ENCODE data around the gene NRXN2. TPM values are rescaled to one million over a fixed set of nuclear protein-coding genes. Genes with fewer than 3 reads are reported as not detected.
"Not testable (repeated sequence)": the region's sequence is repeated elsewhere in the genome, so short reads cannot be mapped to it uniquely, and the experiment has no call there.

The NRXN2 gene
- total RNA-seq, 1 experiment from 2014 or later, result 0.15 TPM

DNA sequence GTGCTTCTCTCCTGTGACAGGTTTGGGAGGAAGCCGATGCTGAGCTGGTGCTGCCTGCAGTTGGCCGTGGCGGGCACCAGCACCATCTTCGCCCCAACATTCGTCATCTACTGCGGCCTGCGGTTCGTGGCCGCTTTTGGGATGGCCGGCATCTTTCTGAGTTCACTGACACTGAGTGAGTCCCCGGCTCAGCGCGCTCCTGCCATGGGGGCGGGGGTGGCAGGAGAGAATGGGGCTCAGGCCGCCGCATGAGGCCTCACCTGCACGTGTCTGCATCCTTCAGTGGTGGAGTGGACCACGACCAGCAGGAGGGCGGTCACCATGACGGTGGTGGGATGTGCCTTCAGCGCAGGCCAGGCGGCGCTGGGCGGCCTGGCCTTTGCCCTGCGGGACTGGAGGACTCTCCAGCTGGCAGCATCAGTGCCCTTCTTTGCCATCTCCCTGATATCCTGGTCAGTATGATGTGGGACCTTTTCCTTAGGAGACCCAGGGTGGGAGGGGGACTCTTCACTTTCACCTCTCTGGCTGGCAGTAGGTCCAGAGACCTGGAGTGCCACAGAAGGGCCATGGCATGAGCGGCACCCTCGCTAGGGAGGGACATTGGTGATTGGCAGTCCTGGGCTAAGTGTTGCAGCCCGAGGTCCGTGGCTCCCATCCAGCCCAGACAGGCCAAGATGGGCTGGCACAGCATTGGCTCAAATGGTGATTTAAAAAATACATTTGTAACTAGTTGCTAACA lies 160.8 kb downstream of the NRXN2 start:
- TF ChIP-seq POLR2AphosphoS5 (IDR thresholded peaks at IDR 0.05; ENCODE audit: low read depth, low read length), result no peak
- TF ChIP-seq, protein P1, sequence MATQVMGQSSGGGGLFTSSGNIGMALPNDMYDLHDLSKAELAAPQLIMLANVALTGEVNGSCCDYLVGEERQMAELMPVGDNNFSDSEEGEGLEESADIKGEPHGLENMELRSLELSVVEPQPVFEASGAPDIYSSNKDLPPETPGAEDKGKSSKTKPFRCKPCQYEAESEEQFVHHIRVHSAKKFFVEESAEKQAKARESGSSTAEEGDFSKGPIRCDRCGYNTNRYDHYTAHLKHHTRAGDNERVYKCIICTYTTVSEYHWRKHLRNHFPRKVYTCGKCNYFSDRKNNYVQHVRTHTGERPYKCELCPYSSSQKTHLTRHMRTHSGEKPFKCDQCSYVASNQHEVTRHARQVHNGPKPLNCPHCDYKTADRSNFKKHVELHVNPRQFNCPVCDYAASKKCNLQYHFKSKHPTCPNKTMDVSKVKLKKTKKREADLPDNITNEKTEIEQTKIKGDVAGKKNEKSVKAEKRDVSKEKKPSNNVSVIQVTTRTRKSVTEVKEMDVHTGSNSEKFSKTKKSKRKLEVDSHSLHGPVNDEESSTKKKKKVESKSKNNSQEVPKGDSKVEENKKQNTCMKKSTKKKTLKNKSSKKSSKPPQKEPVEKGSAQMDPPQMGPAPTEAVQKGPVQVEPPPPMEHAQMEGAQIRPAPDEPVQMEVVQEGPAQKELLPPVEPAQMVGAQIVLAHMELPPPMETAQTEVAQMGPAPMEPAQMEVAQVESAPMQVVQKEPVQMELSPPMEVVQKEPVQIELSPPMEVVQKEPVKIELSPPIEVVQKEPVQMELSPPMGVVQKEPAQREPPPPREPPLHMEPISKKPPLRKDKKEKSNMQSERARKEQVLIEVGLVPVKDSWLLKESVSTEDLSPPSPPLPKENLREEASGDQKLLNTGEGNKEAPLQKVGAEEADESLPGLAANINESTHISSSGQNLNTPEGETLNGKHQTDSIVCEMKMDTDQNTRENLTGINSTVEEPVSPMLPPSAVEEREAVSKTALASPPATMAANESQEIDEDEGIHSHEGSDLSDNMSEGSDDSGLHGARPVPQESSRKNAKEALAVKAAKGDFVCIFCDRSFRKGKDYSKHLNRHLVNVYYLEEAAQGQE (IDR thresholded peaks at IDR 0.05; ENCODE audit: insufficient read depth in 1 of 2, low read depth in 2 of 2, low read length in 1 of 2), result no peak
- TF ChIP-seq, protein P2, sequence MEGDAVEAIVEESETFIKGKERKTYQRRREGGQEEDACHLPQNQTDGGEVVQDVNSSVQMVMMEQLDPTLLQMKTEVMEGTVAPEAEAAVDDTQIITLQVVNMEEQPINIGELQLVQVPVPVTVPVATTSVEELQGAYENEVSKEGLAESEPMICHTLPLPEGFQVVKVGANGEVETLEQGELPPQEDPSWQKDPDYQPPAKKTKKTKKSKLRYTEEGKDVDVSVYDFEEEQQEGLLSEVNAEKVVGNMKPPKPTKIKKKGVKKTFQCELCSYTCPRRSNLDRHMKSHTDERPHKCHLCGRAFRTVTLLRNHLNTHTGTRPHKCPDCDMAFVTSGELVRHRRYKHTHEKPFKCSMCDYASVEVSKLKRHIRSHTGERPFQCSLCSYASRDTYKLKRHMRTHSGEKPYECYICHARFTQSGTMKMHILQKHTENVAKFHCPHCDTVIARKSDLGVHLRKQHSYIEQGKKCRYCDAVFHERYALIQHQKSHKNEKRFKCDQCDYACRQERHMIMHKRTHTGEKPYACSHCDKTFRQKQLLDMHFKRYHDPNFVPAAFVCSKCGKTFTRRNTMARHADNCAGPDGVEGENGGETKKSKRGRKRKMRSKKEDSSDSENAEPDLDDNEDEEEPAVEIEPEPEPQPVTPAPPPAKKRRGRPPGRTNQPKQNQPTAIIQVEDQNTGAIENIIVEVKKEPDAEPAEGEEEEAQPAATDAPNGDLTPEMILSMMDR (IDR thresholded peaks at IDR 0.05), result no peak
- no peak for TF ChIP-seq TCF7L2 (IDR thresholded peaks at IDR 0.05; ENCODE audit: low read depth, low read length)
- no peak for TF ChIP-seq SIN3A (IDR thresholded peaks at IDR 0.05; ENCODE audit: borderline replicate concordance, insufficient read depth, low read depth, low read length)
- ATAC-seq (no peak), DNase-seq (ENCODE audit: low read depth, low spot score) (no peak)
- Histone ChIP-seq H3K9me3 (ENCODE audit: control insufficient read depth, insufficient read depth, low read depth, low read length) (no peaks in the 10 kb centered on the region), H3K4me1 (ENCODE audit: control insufficient read depth, insufficient read depth, low read length) (0 out of 2 replicates have a peak, but pooled peaks cover 9% of the 10 kb centered on the region), H3K27ac (ENCODE audit: low read length) (no peak overlapping the region), H3K27me3 (ENCODE audit: control insufficient read depth, insufficient read depth, low read length) (no peaks in the 10 kb centered on the region), H3K36me3 (ENCODE audit: control insufficient read depth, insufficient read depth, low read length) (no peaks in the 10 kb centered on the region), H3K4me3 (ENCODE audit: low read depth in 2 of 2, low read length in 2 of 2) (no peak overlapping the region)
- no TSS peak for BruUV-seq (replicated peaks)
- CTCF ChIA-PET, result interaction anchor here (0.6 kb wide), 1 partner anchor 70 kb away, joined by 5 read pairs; no protein-coding TSS in a partner anchor
- intact Hi-C loops (cut with micrococcal nuclease; ENCODE audit: unreplicated experiment), result no loop called here
- in situ Hi-C loops (cut with HindIII; ENCODE audit: low pct_unique_long_range_greater_than_20kb, low sequenced_read_pairs), result no loop called here
- POLR2A ChIA-PET, result no interaction called here

DNA sequence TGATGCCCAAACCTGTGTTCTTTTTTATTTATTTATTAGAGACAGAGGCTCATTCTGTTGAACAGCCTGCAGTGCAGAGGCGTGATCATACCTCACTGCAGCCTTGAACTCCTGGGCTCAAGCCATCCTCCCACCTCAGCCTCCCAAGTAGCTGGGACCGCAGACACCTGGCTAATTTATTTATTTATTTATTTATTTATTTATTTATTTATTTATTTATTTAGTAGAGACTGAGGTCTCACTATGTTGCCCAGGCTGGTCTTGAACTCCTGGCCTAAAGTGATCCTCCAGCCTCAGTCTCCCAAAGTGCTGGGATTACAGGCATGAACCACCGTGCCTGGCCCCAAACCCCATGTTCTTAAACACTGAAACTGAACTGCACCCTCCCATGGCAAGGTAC lies 161.6 kb downstream of the NRXN2 start:
- BruUV-seq (replicated peaks); H3K36me3 ChIP-seq (ENCODE audit: control insufficient read depth, insufficient read depth, low read length); H3K27me3 ChIP-seq (ENCODE audit: control insufficient read depth, insufficient read depth, low read length); H3K4me3 ChIP-seq (ENCODE audit: low read depth in 2 of 2, low read length in 2 of 2); intact Hi-C loops (cut with micrococcal nuclease; ENCODE audit: unreplicated experiment); ATAC-seq; H3K27ac ChIP-seq (ENCODE audit: low read length); POLR2A ChIA-PET; DNase-seq (ENCODE audit: low read depth, low spot score); H3K4me1 ChIP-seq (ENCODE audit: control insufficient read depth, insufficient read depth, low read length); H3K9me3 ChIP-seq (ENCODE audit: control insufficient read depth, insufficient read depth, low read depth, low read length); in situ Hi-C loops (cut with HindIII; ENCODE audit: low pct_unique_long_range_greater_than_20kb, low sequenced_read_pairs): not testable (repeated sequence)
- CTCF ChIA-PET, result interaction anchor here (0.6 kb wide), 1 partner anchor 69 kb away, joined by 5 read pairs; no protein-coding TSS in a partner anchor

DNA sequence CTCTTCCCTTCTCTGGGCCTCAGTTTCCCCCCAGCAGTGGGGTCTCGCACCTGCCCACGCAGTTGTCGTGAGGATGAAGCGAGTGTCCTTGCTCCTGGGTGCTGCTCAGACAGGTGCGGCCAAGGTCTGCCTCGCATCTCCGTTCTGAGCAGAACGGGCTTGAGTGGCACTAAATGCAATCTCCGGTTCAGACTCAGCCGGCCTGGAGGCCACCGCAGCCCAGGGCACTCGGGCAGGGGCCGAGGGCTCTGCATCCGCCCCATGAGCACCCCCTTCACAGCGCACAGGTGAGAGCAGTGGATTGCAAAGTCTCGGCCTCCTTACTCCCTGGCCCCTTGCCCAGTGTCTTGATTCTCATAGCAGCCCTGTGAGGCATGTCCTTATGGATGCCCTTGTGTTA lies 162.1 kb downstream of the NRXN2 start:
- no peak overlapping the region for H3K4me3 ChIP-seq (ENCODE audit: low read depth in 2 of 2, low read length in 2 of 2)
- ATAC-seq, result no peak
- H3K36me3 ChIP-seq (ENCODE audit: control insufficient read depth, insufficient read depth, low read length), result no peaks in the 10 kb centered on the region
- POLR2A ChIA-PET, result no interaction called here
- no peaks in the 10 kb centered on the region for H3K27me3 ChIP-seq (ENCODE audit: control insufficient read depth, insufficient read depth, low read length)
- CTCF ChIA-PET, result no interaction called here
- in situ Hi-C loops (cut with HindIII; ENCODE audit: low pct_unique_long_range_greater_than_20kb, low sequenced_read_pairs) (no loop called here), intact Hi-C loops (cut with micrococcal nuclease; ENCODE audit: unreplicated experiment) (no loop called here)
- H3K4me1 ChIP-seq (ENCODE audit: control insufficient read depth, insufficient read depth, low read length), result no peaks in the 10 kb centered on the region
- no peak overlapping the region for H3K27ac ChIP-seq (ENCODE audit: low read length)
- TF ChIP-seq SIN3A (IDR thresholded peaks at IDR 0.05; ENCODE audit: borderline replicate concordance, insufficient read depth, low read depth, low read length) (no peak), TCF7L2 (IDR thresholded peaks at IDR 0.05; ENCODE audit: low read depth, low read length) (no peak), POLR2AphosphoS5 (IDR thresholded peaks at IDR 0.05; ENCODE audit: low read depth, low read length) (no peak)
- TF ChIP-seq, protein P2 (IDR thresholded peaks at IDR 0.05), result no peak
- DNase-seq (ENCODE audit: low read depth, low spot score), result no peak
- no TSS peak for BruUV-seq (replicated peaks)
- H3K9me3 ChIP-seq (ENCODE audit: control insufficient read depth, insufficient read depth, low read depth, low read length), result no peaks in the 10 kb centered on the region
